HEK293 (cell line): ENCODE results near the gene TMEM11.

Experiments used
- CTCF ChIA-PET: fragments of 350-600 bp; formaldehyde crosslinking; extraction: SDS; loops from one replicate; lab custom pipeline; 2021; ENCODE audit warnings: antibody characterized with exemption; lab: Yijun Ruan, JAX
- POLR2A ChIA-PET: fragments of 300-600 bp; formaldehyde crosslinking; extraction: SDS; loops from one replicate; lab custom pipeline; 2020; ENCODE audit warnings: antibody characterized with exemption, inconsistent platforms; lab: Yijun Ruan, JAX
- H3K27ac ChIP-seq: fragments of 200-500 bp; sonication (Bioruptor generic); 2 replicates; pipeline ENCODE4 v1.5.1; 2014; ENCODE audit warnings: low read depth, low read length, control low read depth, inconsistent platforms; ENCODE audit errors: extremely low read depth
- H3K36me3 ChIP-seq, 2 experiments: fragments of 200-500 bp in 1 of 2; sonication (Bioruptor generic) in 1 of 2; 1 replicate in 1 of 2; 2 replicates in 1 of 2; pipeline ENCODE4 v1.5.1; 2014 to 2017; ENCODE audit warnings: inconsistent platforms in 2 of 2, low read length in 2 of 2; ENCODE audit not compliant: control insufficient read depth in 2 of 2, insufficient read depth in 1 of 2
- H3K4me1 ChIP-seq: fragments of 200-500 bp; sonication (Bioruptor generic); 2 replicates; pipeline ENCODE4 v1.5.1; 2014; ENCODE audit warnings: mild to moderate bottlenecking, low read length, inconsistent platforms; ENCODE audit not compliant: control insufficient read depth, insufficient read depth
- H3K4me3 ChIP-seq: 2 replicates; pipeline ENCODE4 v1.5.1; 2011; ENCODE audit warnings: low read depth, mild to moderate bottlenecking, control low read depth, low read length, moderate library complexity
- H3K9me3 ChIP-seq: fragments of 200-500 bp; sonication (Bioruptor generic); 2 replicates; pipeline ENCODE4 v1.5.1; 2014; ENCODE audit warnings: low read depth, low read length, inconsistent platforms; ENCODE audit not compliant: control insufficient read depth, insufficient read depth
- BCL11B ChIP-seq: fragments of 450-650 bp; formaldehyde crosslinking; IDR thresholded peaks from 2 replicates; pipeline ENCODE4 v1.5.1; 2016; ENCODE audit warnings: low read depth, missing biosample characterization, missing genetic modification characterization
- FEZF1 ChIP-seq: fragments of 450-650 bp; formaldehyde crosslinking; IDR thresholded peaks from 2 replicates; pipeline ENCODE4 v1.5.1; 2016; ENCODE audit warnings: missing biosample characterization, missing genetic modification characterization
- HOXD13 ChIP-seq: sonication (generic); formaldehyde crosslinking; IDR thresholded peaks from 2 replicates; pipeline ENCODE4 v1.8.0; 2022; ENCODE audit warnings: missing genetic modification reagents, borderline replicate concordance
- WT1 ChIP-seq: fragments of 450-650 bp; formaldehyde crosslinking; IDR thresholded peaks from 2 replicates; pipeline ENCODE4 v1.5.1; 2016; ENCODE audit warnings: missing biosample characterization, missing genetic modification characterization
- ZFHX2 ChIP-seq: fragments of 450-650 bp; formaldehyde crosslinking; conservative IDR thresholded peaks from 2 replicates; pipeline ENCODE4 v1.5.1; 2016; ENCODE audit warnings: missing biosample characterization, missing genetic modification characterization
- ZIC2 ChIP-seq: fragments of 450-650 bp; formaldehyde crosslinking; IDR thresholded peaks from 2 replicates; pipeline ENCODE4 v1.5.1; 2016; ENCODE audit warnings: missing biosample characterization, missing genetic modification characterization
- ZNF138 ChIP-seq: fragments of 450-650 bp; formaldehyde crosslinking; IDR thresholded peaks from 2 replicates; pipeline ENCODE4 v1.5.1; 2016; ENCODE audit warnings: missing biosample characterization, missing genetic modification characterization, borderline replicate concordance
- ZNF155 ChIP-seq: fragments of 450-650 bp; formaldehyde crosslinking; IDR thresholded peaks from 2 replicates; pipeline ENCODE4 v1.5.1; 2016; ENCODE audit warnings: missing biosample characterization, missing genetic modification characterization
- ZNF157 ChIP-seq: fragments of 450-650 bp; formaldehyde crosslinking; IDR thresholded peaks from 2 replicates; pipeline ENCODE4 v1.5.1; 2016; ENCODE audit warnings: missing biosample characterization, missing genetic modification characterization
- ZNF169 ChIP-seq: fragments of 450-650 bp; formaldehyde crosslinking; IDR thresholded peaks from 2 replicates; pipeline ENCODE4 v1.5.1; 2016; ENCODE audit warnings: missing biosample characterization, missing genetic modification characterization
- ZNF514 ChIP-seq: fragments of 450-650 bp; formaldehyde crosslinking; IDR thresholded peaks from 2 replicates; pipeline ENCODE4 v1.5.1; 2016; ENCODE audit warnings: missing biosample characterization, missing genetic modification characterization
- ZNF560 ChIP-seq: fragments of 450-650 bp; formaldehyde crosslinking; IDR thresholded peaks from 2 replicates; pipeline ENCODE4 v1.5.1; 2017; ENCODE audit warnings: missing biosample characterization, missing genetic modification characterization, borderline replicate concordance
- ZNF561 ChIP-seq: fragments of 450-650 bp; IDR thresholded peaks from 2 replicates; pipeline ENCODE4 v1.5.1; 2018; ENCODE audit warnings: missing biosample characterization, missing genetic modification characterization, borderline replicate concordance
- ZNF571 ChIP-seq: fragments of 450-650 bp; formaldehyde crosslinking; IDR thresholded peaks from 2 replicates; pipeline ENCODE4 v1.5.0; 2017; ENCODE audit warnings: missing biosample characterization, missing genetic modification characterization
- ZNF660 ChIP-seq: fragments of 450-650 bp; IDR thresholded peaks from 2 replicates; pipeline ENCODE4 v1.5.1; 2018; ENCODE audit warnings: missing biosample characterization, mild to moderate bottlenecking, missing genetic modification characterization
- ZNF791 ChIP-seq: fragments of 450-650 bp; formaldehyde crosslinking; IDR thresholded peaks from 2 replicates; pipeline ENCODE4 v1.5.1; 2016; ENCODE audit warnings: missing biosample characterization, missing genetic modification characterization
- TF ChIP-seq, protein P1 (sequence below): fragments of 450-650 bp; formaldehyde crosslinking; IDR thresholded peaks from 2 replicates; pipeline ENCODE4 v1.5.1; 2016; ENCODE audit warnings: missing biosample characterization, missing genetic modification characterization
- TF ChIP-seq, protein P2 (sequence below): fragments of 450-650 bp; formaldehyde crosslinking; IDR thresholded peaks from 2 replicates; pipeline ENCODE4 v1.5.1; 2016; ENCODE audit warnings: missing biosample characterization, missing genetic modification characterization
- TF ChIP-seq, protein P3 (sequence below): fragments of 450-650 bp; formaldehyde crosslinking; IDR thresholded peaks from 2 replicates; pipeline ENCODE4 v1.5.1; 2016; ENCODE audit warnings: missing biosample characterization, missing genetic modification characterization, low read depth
- TF ChIP-seq, protein P4 (sequence below): fragments of 450-650 bp; formaldehyde crosslinking; optimal IDR thresholded peaks from 2 replicates; pipeline ENCODE3; 2016; ENCODE audit warnings: missing biosample characterization, mild to moderate bottlenecking, missing genetic modification characterization
- TF ChIP-seq, protein P5 (sequence below): fragments of 450-650 bp; formaldehyde crosslinking; IDR thresholded peaks from 2 replicates; pipeline ENCODE4 v1.5.1; 2016; ENCODE audit warnings: missing biosample characterization, missing genetic modification characterization
- TF ChIP-seq, protein P6 (sequence below): fragments of 450-650 bp; formaldehyde crosslinking; IDR thresholded peaks from 2 replicates; pipeline ENCODE4 v1.5.1; 2016; ENCODE audit warnings: missing biosample characterization, missing genetic modification characterization

TMEM11 gene

DNA sequence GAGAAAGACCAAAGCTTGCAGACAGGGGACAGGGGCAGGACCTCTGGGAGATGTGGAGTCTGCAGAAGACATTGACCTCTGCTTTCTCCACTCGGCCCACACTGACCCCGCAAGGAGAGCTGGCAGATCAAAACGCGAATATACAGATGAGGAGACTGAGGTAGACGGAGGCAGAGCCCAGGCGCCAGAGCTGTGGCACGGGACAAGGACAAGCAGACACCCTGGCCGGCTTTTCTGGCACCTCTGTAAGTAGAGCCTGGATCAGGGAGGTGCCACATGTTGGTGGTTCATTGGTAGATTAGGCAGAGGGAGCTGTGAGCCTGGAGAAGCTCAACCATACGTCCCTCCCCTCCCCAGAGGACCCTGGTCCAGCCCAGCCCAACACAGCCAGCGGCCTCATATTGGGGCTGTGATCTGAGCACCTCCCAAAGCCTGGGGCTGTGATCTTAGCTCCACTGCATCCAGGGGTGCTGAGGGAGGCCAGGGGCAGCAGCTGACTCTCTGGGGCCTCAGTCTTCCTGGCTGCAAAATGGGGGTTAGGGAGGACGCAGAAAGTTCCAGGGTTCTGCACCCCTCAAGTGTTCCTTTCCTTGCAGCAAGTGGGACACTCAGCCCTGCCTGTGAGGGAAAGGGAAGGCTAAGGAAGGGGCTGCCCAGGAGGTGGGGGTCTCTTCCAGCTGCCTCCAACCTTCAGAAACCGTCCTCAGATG is 35.3 kb upstream of the TMEM11 start (continued):
- TF ChIP-seq ZNF791 (tag by site-specific recombination) (no peak), ZFHX2 (tag by site-specific recombination) (no peak)
- TF ChIP-seq, protein P1, sequence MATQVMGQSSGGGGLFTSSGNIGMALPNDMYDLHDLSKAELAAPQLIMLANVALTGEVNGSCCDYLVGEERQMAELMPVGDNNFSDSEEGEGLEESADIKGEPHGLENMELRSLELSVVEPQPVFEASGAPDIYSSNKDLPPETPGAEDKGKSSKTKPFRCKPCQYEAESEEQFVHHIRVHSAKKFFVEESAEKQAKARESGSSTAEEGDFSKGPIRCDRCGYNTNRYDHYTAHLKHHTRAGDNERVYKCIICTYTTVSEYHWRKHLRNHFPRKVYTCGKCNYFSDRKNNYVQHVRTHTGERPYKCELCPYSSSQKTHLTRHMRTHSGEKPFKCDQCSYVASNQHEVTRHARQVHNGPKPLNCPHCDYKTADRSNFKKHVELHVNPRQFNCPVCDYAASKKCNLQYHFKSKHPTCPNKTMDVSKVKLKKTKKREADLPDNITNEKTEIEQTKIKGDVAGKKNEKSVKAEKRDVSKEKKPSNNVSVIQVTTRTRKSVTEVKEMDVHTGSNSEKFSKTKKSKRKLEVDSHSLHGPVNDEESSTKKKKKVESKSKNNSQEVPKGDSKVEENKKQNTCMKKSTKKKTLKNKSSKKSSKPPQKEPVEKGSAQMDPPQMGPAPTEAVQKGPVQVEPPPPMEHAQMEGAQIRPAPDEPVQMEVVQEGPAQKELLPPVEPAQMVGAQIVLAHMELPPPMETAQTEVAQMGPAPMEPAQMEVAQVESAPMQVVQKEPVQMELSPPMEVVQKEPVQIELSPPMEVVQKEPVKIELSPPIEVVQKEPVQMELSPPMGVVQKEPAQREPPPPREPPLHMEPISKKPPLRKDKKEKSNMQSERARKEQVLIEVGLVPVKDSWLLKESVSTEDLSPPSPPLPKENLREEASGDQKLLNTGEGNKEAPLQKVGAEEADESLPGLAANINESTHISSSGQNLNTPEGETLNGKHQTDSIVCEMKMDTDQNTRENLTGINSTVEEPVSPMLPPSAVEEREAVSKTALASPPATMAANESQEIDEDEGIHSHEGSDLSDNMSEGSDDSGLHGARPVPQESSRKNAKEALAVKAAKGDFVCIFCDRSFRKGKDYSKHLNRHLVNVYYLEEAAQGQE (tag by site-specific recombination), result no peak

DNA sequence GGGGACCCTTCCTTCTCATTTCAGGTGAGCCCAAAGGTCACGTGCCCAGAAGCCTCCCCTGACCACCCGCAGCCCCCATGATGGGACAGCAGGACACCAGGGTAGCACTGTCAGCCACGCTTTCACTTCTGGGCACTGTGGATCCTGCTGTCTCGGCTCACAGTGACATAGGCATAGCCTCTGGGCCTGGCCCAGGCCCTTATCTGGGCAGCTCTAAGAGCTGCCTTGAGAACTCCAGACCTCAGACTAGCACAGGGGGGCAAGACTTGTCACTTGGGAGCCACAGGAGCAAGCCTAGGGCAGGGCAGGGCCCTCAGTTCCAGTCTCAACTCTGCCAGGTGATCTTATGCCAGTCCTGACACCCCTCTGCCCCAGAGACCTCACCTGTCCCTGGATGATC is 34.5 kb upstream of the TMEM11 start:
- CTCF ChIA-PET, result interaction anchor here (0.7 to 1.0 kb wide), 2 partner anchors 129 to 222 kb away, joined by 3 to 7 read pairs; no protein-coding TSS in a partner anchor
- Histone ChIP-seq H3K36me3 (peaks cover 0 to 4% of the 10 kb centered on the region in 2 experiments; a peak in 2 of 3 replicates), H3K4me3 (no peak overlapping the region), H3K27ac (no peak overlapping the region), H3K9me3 (no peaks in the 10 kb centered on the region), H3K4me1 (no peaks in the 10 kb centered on the region)
- TF ChIP-seq ZNF571 (tag by site-specific recombination) (no peak), ZNF560 (no peak), ZNF561 (no peak), WT1 (tag by site-specific recombination) (no peak), ZNF514 (no peak), HOXD13 (CRISPR knock-in tag) (no peak), ZIC2 (tag by site-specific recombination) (no peak), BCL11B (tag by site-specific recombination) (no peak), FEZF1 (tag by site-specific recombination) (no peak), ZNF157 (no peak), ZNF660 (tag by site-specific recombination) (no peak)
- POLR2A ChIA-PET, result no interaction called here

DNA sequence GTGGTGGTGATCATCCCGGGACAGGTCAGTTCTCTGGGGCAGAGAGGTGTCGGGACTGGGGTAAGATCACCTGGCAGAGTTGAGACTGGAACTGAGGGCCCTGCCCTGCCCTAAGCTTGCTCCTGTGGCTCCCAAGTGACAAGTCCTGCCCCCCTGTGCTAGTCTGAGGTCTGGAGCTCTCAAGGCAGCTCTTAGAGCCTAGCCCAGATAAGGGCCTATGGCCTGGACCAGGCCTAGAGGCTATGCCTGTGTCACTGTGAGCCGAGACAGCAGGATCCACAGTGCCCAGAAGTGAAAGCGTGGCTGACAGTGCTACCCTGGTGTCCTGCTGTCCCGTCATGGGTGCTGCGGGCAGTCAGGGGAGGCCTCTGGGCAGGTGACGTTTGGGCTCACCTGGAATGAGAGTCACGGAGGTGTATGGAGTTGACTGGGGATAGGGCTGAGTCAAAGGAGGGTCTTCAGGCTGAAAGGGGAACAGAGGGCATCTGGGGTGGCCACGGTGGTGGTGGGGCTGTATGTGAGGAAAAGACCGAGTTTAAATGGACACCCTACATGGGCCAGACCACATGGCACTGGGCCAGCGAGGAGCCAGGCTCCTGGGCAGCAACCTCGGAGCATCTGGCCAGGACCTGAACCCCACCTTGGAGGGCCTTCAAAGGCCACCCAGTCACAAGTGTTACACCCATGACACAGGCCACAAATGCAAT is 33.7 kb upstream of the TMEM11 start:
- H3K4me1 ChIP-seq, result no peaks in the 10 kb centered on the region
- H3K4me3 ChIP-seq, result no peak overlapping the region
- no peak overlapping the region for H3K27ac ChIP-seq
- H3K9me3 ChIP-seq, result no peaks in the 10 kb centered on the region
- ChIA-PET POLR2A (no interaction called here), CTCF (interaction anchor here (2.0 kb wide), 1 partner anchor 10 kb away, joined by 6 read pairs; no protein-coding TSS in a partner anchor)
- peaks cover 0 to 7% of the 10 kb centered on the region in 2 experiments; a peak in 2 of 3 replicates for H3K36me3 ChIP-seq
- no peak for TF ChIP-seq ZNF169 (tag by site-specific recombination)
- no peak for TF ChIP-seq ZNF155
- TF ChIP-seq, protein P2, sequence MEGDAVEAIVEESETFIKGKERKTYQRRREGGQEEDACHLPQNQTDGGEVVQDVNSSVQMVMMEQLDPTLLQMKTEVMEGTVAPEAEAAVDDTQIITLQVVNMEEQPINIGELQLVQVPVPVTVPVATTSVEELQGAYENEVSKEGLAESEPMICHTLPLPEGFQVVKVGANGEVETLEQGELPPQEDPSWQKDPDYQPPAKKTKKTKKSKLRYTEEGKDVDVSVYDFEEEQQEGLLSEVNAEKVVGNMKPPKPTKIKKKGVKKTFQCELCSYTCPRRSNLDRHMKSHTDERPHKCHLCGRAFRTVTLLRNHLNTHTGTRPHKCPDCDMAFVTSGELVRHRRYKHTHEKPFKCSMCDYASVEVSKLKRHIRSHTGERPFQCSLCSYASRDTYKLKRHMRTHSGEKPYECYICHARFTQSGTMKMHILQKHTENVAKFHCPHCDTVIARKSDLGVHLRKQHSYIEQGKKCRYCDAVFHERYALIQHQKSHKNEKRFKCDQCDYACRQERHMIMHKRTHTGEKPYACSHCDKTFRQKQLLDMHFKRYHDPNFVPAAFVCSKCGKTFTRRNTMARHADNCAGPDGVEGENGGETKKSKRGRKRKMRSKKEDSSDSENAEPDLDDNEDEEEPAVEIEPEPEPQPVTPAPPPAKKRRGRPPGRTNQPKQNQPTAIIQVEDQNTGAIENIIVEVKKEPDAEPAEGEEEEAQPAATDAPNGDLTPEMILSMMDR (tag by site-specific recombination), result no peak
- TF ChIP-seq ZNF138 (tag by site-specific recombination), result no peak
- TF ChIP-seq, protein P3, sequence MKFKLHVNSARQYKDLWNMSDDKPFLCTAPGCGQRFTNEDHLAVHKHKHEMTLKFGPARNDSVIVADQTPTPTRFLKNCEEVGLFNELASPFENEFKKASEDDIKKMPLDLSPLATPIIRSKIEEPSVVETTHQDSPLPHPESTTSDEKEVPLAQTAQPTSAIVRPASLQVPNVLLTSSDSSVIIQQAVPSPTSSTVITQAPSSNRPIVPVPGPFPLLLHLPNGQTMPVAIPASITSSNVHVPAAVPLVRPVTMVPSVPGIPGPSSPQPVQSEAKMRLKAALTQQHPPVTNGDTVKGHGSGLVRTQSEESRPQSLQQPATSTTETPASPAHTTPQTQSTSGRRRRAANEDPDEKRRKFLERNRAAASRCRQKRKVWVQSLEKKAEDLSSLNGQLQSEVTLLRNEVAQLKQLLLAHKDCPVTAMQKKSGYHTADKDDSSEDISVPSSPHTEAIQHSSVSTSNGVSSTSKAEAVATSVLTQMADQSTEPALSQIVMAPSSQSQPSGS, result no peak
- TF ChIP-seq, protein P4, sequence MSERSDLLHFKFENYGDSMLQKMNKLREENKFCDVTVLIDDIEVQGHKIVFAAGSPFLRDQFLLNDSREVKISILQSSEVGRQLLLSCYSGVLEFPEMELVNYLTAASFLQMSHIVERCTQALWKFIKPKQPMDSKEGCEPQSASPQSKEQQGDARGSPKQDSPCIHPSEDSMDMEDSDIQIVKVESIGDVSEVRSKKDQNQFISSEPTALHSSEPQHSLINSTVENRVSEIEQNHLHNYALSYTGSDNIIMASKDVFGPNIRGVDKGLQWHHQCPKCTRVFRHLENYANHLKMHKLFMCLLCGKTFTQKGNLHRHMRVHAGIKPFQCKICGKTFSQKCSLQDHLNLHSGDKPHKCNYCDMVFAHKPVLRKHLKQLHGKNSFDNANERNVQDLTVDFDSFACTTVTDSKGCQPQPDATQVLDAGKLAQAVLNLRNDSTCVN (tag by site-specific recombination), result no peak
- TF ChIP-seq, protein P5, sequence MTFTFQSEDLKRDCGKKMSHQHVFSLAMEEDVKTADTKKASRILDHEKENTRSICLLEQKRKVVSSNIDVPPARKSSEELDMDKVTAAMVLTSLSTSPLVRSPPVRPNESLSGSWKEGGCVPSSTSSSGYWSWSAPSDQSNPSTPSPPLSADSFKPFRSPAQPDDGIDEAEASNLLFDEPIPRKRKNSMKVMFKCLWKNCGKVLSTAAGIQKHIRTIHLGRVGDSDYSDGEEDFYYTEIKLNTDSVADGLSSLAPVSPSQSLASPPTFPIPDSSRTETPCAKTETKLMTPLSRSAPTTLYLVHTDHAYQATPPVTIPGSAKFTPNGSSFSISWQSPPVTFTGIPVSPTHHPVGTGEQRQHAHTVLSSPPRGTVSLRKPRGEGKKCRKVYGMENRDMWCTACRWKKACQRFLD, result no peak
- TF ChIP-seq, protein P6, sequence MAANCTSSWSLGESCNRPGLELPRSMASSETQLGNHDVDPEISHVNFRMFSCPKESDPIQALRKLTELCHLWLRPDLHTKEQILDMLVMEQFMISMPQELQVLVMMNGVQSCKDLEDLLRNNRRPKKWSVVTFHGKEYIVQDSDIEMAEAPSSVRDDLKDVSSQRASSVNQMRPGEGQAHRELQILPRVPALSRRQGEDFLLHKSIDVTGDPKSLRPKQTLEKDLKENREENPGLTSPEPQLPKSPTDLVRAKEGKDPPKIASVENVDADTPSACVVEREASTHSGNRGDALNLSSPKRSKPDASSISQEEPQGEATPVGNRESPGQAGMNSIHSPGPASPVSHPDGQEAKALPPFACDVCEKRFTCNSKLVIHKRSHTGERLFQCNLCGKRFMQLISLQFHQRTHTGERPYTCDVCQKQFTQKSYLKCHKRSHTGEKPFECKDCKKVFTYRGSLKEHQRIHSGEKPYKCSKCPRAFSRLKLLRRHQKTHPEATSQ, result no peak
